ENCODE results near the gene CAMK1.

GRCh38 chr3:9784965-9785364, 15.2 kb upstream of the CAMK1 start:
- TF ChIP-seq POLR2AphosphoS5 (IDR thresholded peaks at IDR 0.05; ENCODE audit: low read depth, low read length), result no peak
- no peak for TF ChIP-seq SIN3A (IDR thresholded peaks at IDR 0.05; ENCODE audit: borderline replicate concordance, insufficient read depth, low read length)
- no peak for TF ChIP-seq REST (IDR thresholded peaks at IDR 0.05; ENCODE audit: insufficient read depth in 1 of 2, low read depth in 2 of 2, low read length in 2 of 2)
- TF ChIP-seq TAF1 (IDR thresholded peaks at IDR 0.05; ENCODE audit: borderline replicate concordance, insufficient read depth, low read length), result no peak
- no peak for TF ChIP-seq FOXP2 (optimal IDR thresholded peaks at IDR 0.05; ENCODE audit: borderline replicate concordance, extremely low read depth, extremely low read length, insufficient read depth)
